ENCODE results near the gene SIX2. TPM values are rescaled to one million over a fixed set of nuclear protein-coding genes. Genes with fewer than 3 reads are reported as not detected.

Gene SIX2
- total and polyA plus RNA-seq, 2 of the 13 experiments (the other 11 are each of a cell fraction or from before 2014, with no cell fraction given) = not detected

DNA sequence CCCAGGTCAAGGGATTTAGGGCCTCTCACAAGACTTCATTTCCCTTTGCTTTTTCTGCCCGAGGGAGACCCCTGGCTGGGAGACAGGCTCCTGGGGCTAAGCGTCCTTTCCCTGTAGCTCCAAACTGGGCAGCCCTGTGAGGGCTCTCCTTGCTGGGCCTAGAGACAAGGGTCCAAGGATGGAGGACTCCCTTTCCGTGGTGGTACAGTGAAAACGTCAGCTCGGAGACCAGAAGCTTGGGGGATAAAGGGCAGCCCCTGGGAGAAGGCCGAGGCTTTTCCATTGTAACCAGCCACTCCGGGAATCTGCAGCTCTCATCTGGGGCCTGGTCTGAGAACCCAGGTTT is 2.3 kb downstream of the SIX2 start (continued):
- TF ChIP-seq MZF1 (CRISPR knock-in tag; IDR thresholded peaks at IDR 0.05; ENCODE audit: borderline replicate concordance) (no peak), PHB2 (IDR thresholded peaks at IDR 0.05; ENCODE audit: partially characterized antibody) (no peak), ZNF138 (CRISPR knock-in tag; IDR thresholded peaks at IDR 0.05; ENCODE audit: low read depth) (no peak), ZMYM2 (CRISPR knock-in tag; IDR thresholded peaks at IDR 0.05) (no peak), RFX1 (IDR thresholded peaks at IDR 0.05) (no peak)
- TF ChIP-seq, protein P1, sequence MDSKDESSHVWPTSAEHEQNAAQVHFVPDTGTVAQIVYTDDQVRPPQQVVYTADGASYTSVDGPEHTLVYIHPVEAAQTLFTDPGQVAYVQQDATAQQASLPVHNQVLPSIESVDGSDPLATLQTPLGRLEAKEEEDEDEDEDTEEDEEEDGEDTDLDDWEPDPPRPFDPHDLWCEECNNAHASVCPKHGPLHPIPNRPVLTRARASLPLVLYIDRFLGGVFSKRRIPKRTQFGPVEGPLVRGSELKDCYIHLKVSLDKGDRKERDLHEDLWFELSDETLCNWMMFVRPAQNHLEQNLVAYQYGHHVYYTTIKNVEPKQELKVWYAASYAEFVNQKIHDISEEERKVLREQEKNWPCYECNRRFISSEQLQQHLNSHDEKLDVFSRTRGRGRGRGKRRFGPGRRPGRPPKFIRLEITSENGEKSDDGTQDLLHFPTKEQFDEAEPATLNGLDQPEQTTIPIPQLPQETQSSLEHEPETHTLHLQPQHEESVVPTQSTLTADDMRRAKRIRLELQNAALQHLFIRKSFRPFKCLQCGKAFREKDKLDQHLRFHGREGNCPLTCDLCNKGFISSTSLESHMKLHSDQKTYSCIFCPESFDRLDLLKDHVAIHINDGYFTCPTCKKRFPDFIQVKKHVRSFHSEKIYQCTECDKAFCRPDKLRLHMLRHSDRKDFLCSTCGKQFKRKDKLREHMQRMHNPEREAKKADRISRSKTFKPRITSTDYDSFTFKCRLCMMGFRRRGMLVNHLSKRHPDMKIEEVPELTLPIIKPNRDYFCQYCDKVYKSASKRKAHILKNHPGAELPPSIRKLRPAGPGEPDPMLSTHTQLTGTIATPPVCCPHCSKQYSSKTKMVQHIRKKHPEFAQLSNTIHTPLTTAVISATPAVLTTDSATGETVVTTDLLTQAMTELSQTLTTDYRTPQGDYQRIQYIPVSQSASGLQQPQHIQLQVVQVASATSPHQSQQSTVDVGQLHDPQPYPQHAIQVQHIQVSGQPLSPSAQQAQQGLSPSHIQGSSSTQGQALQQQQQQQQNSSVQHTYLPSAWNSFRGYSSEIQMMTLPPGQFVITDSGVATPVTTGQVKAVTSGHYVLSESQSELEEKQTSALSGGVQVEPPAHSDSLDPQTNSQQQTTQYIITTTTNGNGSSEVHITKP (CRISPR knock-in tag; IDR thresholded peaks at IDR 0.05; ENCODE audit: low read depth) = no peak

DNA sequence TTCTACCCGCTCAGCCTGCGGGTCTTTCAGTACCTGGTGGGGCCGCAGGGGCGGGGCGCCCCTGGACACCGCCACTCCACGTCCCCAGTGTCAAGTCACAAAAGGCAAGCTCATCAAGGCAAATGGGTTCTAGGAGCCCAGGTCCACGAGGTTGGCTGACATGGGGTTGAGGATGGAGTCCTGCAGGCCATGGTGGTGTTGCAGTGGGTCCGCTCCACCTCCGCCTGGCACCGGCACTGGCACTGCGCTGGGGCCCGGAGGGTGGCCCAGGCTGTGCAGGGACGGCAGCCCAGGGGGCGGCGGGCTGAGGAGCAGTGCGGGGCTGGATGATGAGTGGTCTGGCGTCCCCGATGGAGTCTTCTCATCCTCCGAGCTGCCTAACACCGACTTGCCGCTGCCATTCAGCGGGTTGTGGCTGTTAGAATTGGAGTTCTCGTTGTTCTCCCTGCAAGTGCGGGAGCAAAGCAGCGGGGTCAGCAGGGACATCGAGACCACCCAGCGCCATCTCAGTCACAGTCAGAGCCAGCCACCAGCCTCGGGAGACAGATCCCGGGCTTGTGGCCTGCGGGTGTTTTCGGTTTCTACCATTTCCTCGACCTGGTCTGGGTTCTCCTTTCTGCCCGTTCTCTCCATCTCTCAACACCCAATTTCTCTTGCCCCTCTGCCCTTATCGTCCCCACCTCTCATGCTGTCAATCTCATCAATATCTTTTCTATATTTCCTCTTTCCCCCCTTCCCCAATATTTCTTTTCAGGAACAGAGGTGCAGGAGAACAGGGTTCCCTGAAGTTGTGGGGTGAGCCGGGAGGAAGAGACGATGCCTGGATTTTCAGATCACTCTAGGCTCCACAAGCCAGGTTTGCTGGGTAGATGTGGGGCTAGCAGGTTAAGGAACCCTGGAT is 3.0 kb downstream of the SIX2 start:
- FAIRE-seq (no peak), ATAC-seq (no peak), DNase-seq (ENCODE audit: low spot score) (no peak)
- no peak overlapping the region for H3K27ac ChIP-seq (ENCODE audit: extremely low read length, insufficient read depth, low read length)
- no peaks in the 10 kb centered on the region for H3K36me3 ChIP-seq (replicated peaks in 1 of 2; ENCODE audit: control insufficient read depth in 1 of 2, insufficient read depth in 2 of 2, low read length in 2 of 2)
- peaks cover 15 to 84% of the 10 kb centered on the region in 2 experiments for H3K27me3 ChIP-seq (ENCODE audit: control insufficient read depth in 1 of 2, insufficient read depth in 2 of 2, low read length in 2 of 2)
- WGBS (ENCODE audit: low lambda C conversion rate) = 44% methylated on average over 17 of the region's 37 CpGs
- in situ Hi-C loops (cut with HindIII; ENCODE audit: extremely low pct_ligation_motif_present, low pct_unique_long_range_greater_than_20kb) (no loop called here), intact Hi-C loops (cut with micrococcal nuclease; ENCODE audit: unreplicated experiment) (no loop called here)
- H3K9ac ChIP-seq (ENCODE audit: insufficient read depth, low read depth, low read length) = no peak overlapping the region
- no peaks in the 10 kb centered on the region for H3K9me3 ChIP-seq (ENCODE audit: low read length)
- H3K4me3 ChIP-seq (replicated peaks in 1 of 3; ENCODE audit: insufficient read depth in 1 of 3, low read depth in 2 of 3, low read length in 3 of 3) = no peak overlapping the region
- H2AFZ ChIP-seq (ENCODE audit: low read length) = no peak overlapping the region
- BruUV-seq (replicated peaks) = no TSS peak
- H3K4me2 ChIP-seq (ENCODE audit: low read depth, low read length) = no peak overlapping the region
- no peaks in the 10 kb centered on the region for H3K79me2 ChIP-seq (ENCODE audit: insufficient read depth, low read length)
- POLR2A ChIA-PET = no interaction called here
- CTCF ChIA-PET (ENCODE audit: low intra/inter-chr PET ratio, low total read pairs) = no interaction called here
- TF ChIP-seq YY1 (IDR thresholded peaks at IDR 0.05; ENCODE audit: insufficient read depth, insufficient replicate concordance, low read depth, low read length) (no peak), ARID5B (CRISPR knock-in tag; IDR thresholded peaks at IDR 0.05) (no peak), CCAR2 (optimal IDR thresholded peaks at IDR 0.05; ENCODE audit: low read depth, low read length) (no peak), SRSF9 (IDR thresholded peaks at IDR 0.05; ENCODE audit: borderline replicate concordance, insufficient read depth, low read depth, low read length, poor library complexity, severe bottlenecking) (no peak), SMAD9 (CRISPR knock-in tag; IDR thresholded peaks at IDR 0.05) (no peak), PRPF4 (IDR thresholded peaks at IDR 0.05; ENCODE audit: low read depth, low read length, poor library complexity, severe bottlenecking) (no peak)
- H3K4me1 ChIP-seq (ENCODE audit: insufficient read depth, low read length) = 0 out of 2 replicates have a peak, but pooled peaks cover 6% of the 10 kb centered on the region
- no peaks in the 10 kb centered on the region; the same call in 1 of the 2 replicates for H4K20me1 ChIP-seq (ENCODE audit: insufficient read depth, low read length)

Data from HepG2 (cell line).